ENCODE results near the gene HOXC10.

HOXC10 gene

DNA sequence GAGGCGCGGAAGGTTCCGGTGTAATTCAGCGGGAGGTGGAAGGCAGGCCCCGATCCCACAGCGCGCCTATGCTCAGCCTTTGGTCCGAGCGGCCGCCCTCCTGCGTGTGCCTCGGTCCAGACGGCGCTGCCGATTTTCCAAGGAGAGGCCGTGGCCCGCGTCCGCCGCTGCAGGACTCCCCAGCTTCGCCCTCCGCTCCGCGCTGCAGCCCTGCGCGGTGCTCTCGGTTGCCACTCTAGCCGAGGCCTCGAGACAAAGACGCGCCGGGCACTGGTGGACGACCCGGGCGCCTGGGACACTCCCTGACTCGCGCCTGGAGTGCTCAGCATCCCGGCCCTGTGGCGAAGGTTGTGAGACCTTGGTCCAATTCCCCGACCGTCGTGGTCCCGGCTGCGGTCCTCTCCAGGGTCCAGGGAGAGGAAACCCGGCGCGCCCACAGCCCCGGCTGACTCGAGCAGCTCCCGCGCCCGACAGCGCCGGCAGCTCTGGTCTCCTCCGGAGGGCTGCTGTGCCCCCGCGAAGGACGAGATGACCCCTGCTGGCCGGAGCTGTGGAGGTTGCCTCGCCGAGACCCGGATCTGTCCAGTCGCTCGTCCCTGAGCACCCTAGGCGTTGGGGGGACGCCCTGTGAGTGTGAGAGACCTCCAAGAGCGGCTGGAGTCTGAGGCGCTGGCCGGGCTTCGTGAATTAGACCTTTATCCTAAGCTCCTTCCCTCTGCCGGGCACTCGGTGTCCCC is 23.8 kb upstream of the HOXC10 start:
- peak overlapping the region; percentile 13 for H3K4me3 ChIP-seq (ENCODE audit: low read depth, low read length)
- no peaks in the 10 kb centered on the region for H3K4me1 ChIP-seq (ENCODE audit: control insufficient read depth, insufficient read depth, low read length)
- no peaks in the 10 kb centered on the region for H3K9me3 ChIP-seq (ENCODE audit: control insufficient read depth, insufficient read depth, low read length)
- peaks cover 100% of the 10 kb centered on the region for H3K27me3 ChIP-seq (ENCODE audit: control insufficient read depth, insufficient read depth, low read length)
- H3K9ac ChIP-seq (ENCODE audit: low read depth, low read length), result no peak overlapping the region
- H3K36me3 ChIP-seq (ENCODE audit: control insufficient read depth, insufficient read depth, low read length), result no peaks in the 10 kb centered on the region

DNA sequence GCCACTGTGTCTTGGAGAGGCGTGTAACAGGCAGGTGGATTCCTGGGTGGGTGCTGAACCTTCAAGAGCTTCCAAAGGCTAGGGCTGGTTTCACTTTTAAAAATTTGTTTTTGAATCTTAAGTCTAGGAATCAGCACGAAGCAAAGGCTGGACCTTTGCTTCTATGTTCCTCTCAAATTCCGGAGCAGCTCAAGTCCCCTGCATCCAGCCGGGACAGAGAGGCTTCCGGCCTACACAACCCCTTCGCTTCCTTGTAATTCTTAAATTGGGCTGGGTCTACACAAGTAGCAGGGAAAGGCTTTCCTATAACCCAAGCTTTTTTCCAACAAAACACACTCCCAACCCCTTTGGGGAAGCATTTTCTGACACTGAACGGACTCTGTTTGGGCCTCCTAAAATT is 21.9 kb upstream of the HOXC10 start:
- H3K9ac ChIP-seq (ENCODE audit: low read depth, low read length), result no peak overlapping the region
- H3K9me3 ChIP-seq (ENCODE audit: control insufficient read depth, insufficient read depth, low read length), result no peaks in the 10 kb centered on the region
- no peaks in the 10 kb centered on the region for H3K4me1 ChIP-seq (ENCODE audit: control insufficient read depth, insufficient read depth, low read length)
- H3K4me3 ChIP-seq (ENCODE audit: low read depth, low read length), result no peak overlapping the region
- H3K36me3 ChIP-seq (ENCODE audit: control insufficient read depth, insufficient read depth, low read length), result no peaks in the 10 kb centered on the region
- peaks cover 100% of the 10 kb centered on the region for H3K27me3 ChIP-seq (ENCODE audit: control insufficient read depth, insufficient read depth, low read length)

DNA sequence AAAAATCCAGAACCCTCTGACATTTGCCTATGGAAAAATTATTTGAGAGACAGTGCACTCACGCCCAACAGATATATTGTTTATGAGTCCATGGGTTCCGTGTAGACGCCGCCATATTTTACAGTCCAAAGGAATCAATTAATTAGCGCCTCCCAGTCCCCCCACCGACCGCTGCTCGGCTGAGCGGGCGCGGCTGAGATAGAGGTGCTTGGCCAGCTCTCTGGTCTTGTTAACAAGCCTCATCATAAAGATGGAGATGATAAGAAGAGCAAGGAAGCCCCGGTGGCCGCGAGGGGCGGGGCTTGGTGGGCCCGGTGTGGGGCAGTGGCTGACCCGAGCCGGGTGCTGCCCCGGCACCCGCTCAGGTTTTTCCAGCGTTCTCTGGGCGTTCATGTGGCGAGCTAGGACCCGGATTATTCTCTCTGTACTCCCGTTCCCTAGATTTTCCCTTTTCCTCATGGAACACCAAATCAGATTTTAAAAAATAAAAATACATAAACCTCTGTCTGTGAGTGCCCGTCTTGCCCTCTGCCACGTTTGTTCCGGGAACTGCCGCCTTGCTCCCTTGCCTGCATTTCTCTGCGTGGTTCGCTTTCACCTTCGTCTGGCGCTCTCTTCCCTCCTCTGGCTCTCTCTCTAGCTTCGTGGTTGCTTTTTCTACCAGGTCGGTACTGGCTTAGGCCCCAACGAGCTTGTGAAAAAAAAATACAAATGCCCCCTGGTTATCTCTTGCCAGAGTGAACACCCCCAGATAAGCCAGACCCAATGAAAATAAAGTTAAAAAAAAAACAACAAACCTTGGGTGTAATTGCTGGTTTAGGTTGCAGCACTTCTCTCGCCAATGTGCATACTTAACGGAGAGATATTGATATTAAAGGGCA is 21.3 kb upstream of the HOXC10 start:
- Histone ChIP-seq H3K4me3 (ENCODE audit: low read depth, low read length) (peak overlapping the region; percentile 18), H3K9ac (ENCODE audit: low read depth, low read length) (no peak overlapping the region), H3K36me3 (ENCODE audit: control insufficient read depth, insufficient read depth, low read length) (no peaks in the 10 kb centered on the region), H3K4me1 (ENCODE audit: control insufficient read depth, insufficient read depth, low read length) (no peaks in the 10 kb centered on the region), H3K9me3 (ENCODE audit: control insufficient read depth, insufficient read depth, low read length) (no peaks in the 10 kb centered on the region), H3K27me3 (ENCODE audit: control insufficient read depth, insufficient read depth, low read length) (peaks cover 100% of the 10 kb centered on the region)

GRCh38 chr12:53964315-53964713 is 20.6 kb upstream of the HOXC10 start:
- peaks cover 100% of the 10 kb centered on the region for H3K27me3 ChIP-seq (ENCODE audit: control insufficient read depth, insufficient read depth, low read length)
- no peaks in the 10 kb centered on the region for H3K4me1 ChIP-seq (ENCODE audit: control insufficient read depth, insufficient read depth, low read length)
- peak overlapping the region; percentile 7 for H3K4me3 ChIP-seq (ENCODE audit: low read depth, low read length)
- no peak overlapping the region for H3K9ac ChIP-seq (ENCODE audit: low read depth, low read length)
- no peaks in the 10 kb centered on the region for H3K9me3 ChIP-seq (ENCODE audit: control insufficient read depth, insufficient read depth, low read length)
- H3K36me3 ChIP-seq (ENCODE audit: control insufficient read depth, insufficient read depth, low read length), result no peaks in the 10 kb centered on the region

- H3K9ac ChIP-seq (ENCODE audit: low read depth, low read length), result no peak overlapping the region
- peak overlapping the region; percentile 30 for H3K4me3 ChIP-seq (ENCODE audit: low read depth, low read length)
- peaks cover 100% of the 10 kb centered on the region for H3K27me3 ChIP-seq (ENCODE audit: control insufficient read depth, insufficient read depth, low read length)
- H3K4me1 ChIP-seq (ENCODE audit: control insufficient read depth, insufficient read depth, low read length), result no peaks in the 10 kb centered on the region
- H3K36me3 ChIP-seq (ENCODE audit: control insufficient read depth, insufficient read depth, low read length), result no peaks in the 10 kb centered on the region
- H3K9me3 ChIP-seq (ENCODE audit: control insufficient read depth, insufficient read depth, low read length), result no peaks in the 10 kb centered on the region
Measured at GRCh38 chr12:53965281-53966084, 19.5 kb upstream of the HOXC10 start.

GRCh38 chr12:53966085-53966384 is 18.9 kb upstream of the HOXC10 start:
- no peaks in the 10 kb centered on the region for H3K9me3 ChIP-seq (ENCODE audit: control insufficient read depth, insufficient read depth, low read length)
- peak overlapping the region; percentile 30 for H3K4me3 ChIP-seq (ENCODE audit: low read depth, low read length)
- no peaks in the 10 kb centered on the region for H3K36me3 ChIP-seq (ENCODE audit: control insufficient read depth, insufficient read depth, low read length)
- H3K27me3 ChIP-seq (ENCODE audit: control insufficient read depth, insufficient read depth, low read length), result peaks cover 100% of the 10 kb centered on the region
- no peak overlapping the region for H3K9ac ChIP-seq (ENCODE audit: low read depth, low read length)
- H3K4me1 ChIP-seq (ENCODE audit: control insufficient read depth, insufficient read depth, low read length), result no peaks in the 10 kb centered on the region

- peak overlapping the region; percentile 27 for H3K4me3 ChIP-seq (ENCODE audit: low read depth, low read length)
- no peaks in the 10 kb centered on the region for H3K9me3 ChIP-seq (ENCODE audit: control insufficient read depth, insufficient read depth, low read length)
- no peaks in the 10 kb centered on the region for H3K36me3 ChIP-seq (ENCODE audit: control insufficient read depth, insufficient read depth, low read length)
- H3K4me1 ChIP-seq (ENCODE audit: control insufficient read depth, insufficient read depth, low read length), result no peaks in the 10 kb centered on the region
- peaks cover 100% of the 10 kb centered on the region for H3K27me3 ChIP-seq (ENCODE audit: control insufficient read depth, insufficient read depth, low read length)
- no peak overlapping the region for H3K9ac ChIP-seq (ENCODE audit: low read depth, low read length)
Measured at GRCh38 chr12:53966385-53967133, 18.4 kb upstream of the HOXC10 start.

DNA sequence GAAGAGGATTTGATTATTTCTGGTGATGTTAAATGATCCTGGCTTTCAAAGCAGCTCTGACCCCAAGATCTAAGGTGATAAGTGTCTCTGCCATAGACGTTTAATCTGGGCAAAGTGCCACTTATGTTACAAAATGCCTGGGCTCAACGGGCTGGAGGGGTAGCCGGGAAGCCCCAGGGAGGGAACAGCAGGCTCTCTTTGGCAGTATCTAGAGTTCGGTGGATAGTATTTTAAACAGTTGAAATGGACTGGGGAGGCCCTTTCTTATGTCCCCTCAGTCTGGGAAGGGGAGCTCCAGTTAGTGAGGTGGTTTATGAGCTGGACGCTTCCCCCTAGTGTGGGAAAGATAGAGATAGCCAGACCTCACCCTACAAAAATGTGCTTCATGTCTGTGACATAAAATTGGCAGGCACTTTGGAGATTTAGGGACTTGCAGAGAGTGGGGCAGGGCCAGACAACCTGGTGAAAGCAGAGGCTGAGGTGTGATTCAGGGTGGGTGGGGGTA is 17.5 kb upstream of the HOXC10 start:
- Histone ChIP-seq H3K4me3 (ENCODE audit: low read depth, low read length) (peak overlapping the region; percentile 27), H3K4me1 (ENCODE audit: control insufficient read depth, insufficient read depth, low read length) (no peaks in the 10 kb centered on the region), H3K36me3 (ENCODE audit: control insufficient read depth, insufficient read depth, low read length) (no peaks in the 10 kb centered on the region), H3K9ac (ENCODE audit: low read depth, low read length) (no peak overlapping the region), H3K9me3 (ENCODE audit: control insufficient read depth, insufficient read depth, low read length) (no peaks in the 10 kb centered on the region), H3K27me3 (ENCODE audit: control insufficient read depth, insufficient read depth, low read length) (peaks cover 100% of the 10 kb centered on the region)

DNA sequence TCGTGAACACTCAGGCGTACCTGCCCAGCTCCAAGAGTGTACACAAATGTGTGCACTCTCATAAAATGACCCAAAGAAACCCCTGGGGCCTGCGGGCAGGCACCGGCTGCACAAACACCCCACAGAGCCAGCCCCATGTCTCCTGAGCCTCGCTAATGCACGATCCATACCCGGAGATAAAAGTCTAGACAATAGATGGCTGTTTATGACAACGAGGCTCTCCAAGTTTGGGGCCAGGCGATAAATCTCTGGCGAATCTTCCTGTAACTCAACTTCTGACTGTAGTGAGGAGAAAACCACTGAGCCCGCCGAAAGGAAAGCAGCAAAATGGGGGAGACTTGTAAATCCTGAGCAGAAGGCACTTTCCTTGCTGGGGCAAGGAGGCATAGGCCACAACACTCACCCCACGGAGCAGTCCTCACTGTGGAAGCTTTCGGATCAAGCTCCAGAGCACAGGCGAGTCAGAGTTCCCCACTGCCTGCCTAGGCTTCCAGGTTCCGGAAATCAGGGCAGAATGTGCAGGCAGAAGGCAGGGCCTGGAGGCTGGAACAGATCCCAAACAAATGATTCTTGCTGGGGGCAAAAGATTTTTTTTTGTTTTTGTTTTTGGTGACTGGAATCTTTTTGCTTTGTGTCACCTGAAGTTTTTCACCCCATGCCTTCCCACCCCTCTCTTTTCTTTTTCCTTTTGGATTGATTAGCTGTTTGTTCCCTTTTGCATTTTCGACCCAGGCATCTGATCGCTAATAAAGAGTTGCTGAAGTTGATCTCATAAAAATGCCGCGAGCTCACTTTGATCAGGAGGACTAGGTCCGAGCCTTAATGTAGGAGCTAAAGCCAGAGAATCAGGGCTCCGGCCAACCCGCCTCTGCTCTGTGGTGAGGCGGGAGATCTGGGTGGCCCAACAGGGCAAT is 16.5 kb upstream of the HOXC10 start:
- Histone ChIP-seq H3K36me3 (ENCODE audit: control insufficient read depth, insufficient read depth, low read length) (no peaks in the 10 kb centered on the region), H3K4me3 (ENCODE audit: low read depth, low read length) (peak overlapping the region; percentile 24), H3K4me1 (ENCODE audit: control insufficient read depth, insufficient read depth, low read length) (no peaks in the 10 kb centered on the region), H3K9me3 (ENCODE audit: control insufficient read depth, insufficient read depth, low read length) (no peaks in the 10 kb centered on the region), H3K27me3 (ENCODE audit: control insufficient read depth, insufficient read depth, low read length) (peaks cover 100% of the 10 kb centered on the region), H3K9ac (ENCODE audit: low read depth, low read length) (no peak overlapping the region)

GRCh38 chr12:53969588-53970259 is 15.2 kb upstream of the HOXC10 start:
- H3K36me3 ChIP-seq (ENCODE audit: control insufficient read depth, insufficient read depth, low read length), result no peaks in the 10 kb centered on the region
- H3K9me3 ChIP-seq (ENCODE audit: control insufficient read depth, insufficient read depth, low read length), result no peaks in the 10 kb centered on the region
- peak overlapping the region; percentile 8 for H3K4me3 ChIP-seq (ENCODE audit: low read depth, low read length)
- no peaks in the 10 kb centered on the region for H3K4me1 ChIP-seq (ENCODE audit: control insufficient read depth, insufficient read depth, low read length)
- H3K27me3 ChIP-seq (ENCODE audit: control insufficient read depth, insufficient read depth, low read length), result peaks cover 100% of the 10 kb centered on the region
- no peak overlapping the region for H3K9ac ChIP-seq (ENCODE audit: low read depth, low read length)

Data from iPS-15b (cell line).